ENCODE measurements around the gene ABCC1.

The ABCC1 gene

DNA sequence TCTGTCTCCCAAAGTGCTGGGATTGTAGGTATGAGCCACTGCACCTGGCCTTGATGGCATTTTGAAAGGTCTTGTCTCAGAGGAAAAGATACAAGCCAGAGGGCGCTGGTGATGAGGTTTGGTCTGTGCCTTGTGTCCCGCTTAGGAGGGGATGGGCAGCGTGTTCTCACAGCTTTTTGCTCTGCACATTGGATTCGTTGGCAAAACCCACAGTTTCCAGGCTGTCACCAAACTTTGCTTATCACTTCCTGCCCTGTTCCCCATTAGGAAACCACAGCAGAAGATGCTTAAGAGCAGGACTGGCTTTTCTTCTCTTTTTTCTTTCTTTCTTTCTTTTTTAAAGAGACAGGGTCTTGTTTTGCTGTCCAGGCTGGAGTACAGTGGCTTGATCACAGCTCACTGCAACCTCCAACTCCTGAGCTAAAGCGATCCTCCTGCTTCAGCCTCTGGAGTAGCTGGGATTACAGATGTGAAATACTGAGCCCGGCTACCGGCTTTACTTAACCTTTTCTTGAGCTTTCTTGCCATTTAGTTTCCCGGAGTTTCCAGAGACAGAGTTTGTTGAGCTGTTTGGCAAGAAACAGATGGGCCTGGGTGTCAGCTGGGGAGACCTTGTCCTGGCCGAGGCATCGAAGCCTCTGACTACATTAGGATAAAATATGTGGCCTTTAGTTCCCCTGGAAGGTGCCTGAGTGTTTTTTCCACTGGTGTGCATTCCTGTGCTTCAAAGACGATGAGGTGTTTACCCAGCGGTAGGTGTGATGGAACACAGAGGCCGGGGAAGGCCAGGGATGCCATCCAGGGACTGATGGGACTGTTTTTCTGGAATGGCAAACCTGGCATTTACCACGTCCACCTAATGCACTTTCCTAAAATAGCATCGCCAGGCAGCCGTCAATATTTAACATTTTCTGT is 112.9 kb downstream of the ABCC1 start:
- no peaks in the 10 kb centered on the region for H3K9me3 ChIP-seq (ENCODE audit: control insufficient read depth, insufficient read depth, low read depth, low read length)
- TF ChIP-seq ZNF16 (tag by site-specific recombination; IDR thresholded peaks at IDR 0.05; ENCODE audit: low read depth) (no peak), TCF7L2 (IDR thresholded peaks at IDR 0.05; ENCODE audit: borderline replicate concordance, low read depth, low read length) (no peak), ZNF221 (tag by site-specific recombination; IDR thresholded peaks at IDR 0.05; ENCODE audit: borderline replicate concordance) (no peak), ZNF362 (tag by site-specific recombination; IDR thresholded peaks at IDR 0.05) (no peak), TRIM28 (IDR thresholded peaks at IDR 0.05; ENCODE audit: borderline replicate concordance, low read length) (no peak), ZNF335 (tag by site-specific recombination; conservative IDR thresholded peaks at IDR 0.05) (no peak), KLF7 (tag by site-specific recombination; IDR thresholded peaks at IDR 0.05; ENCODE audit: borderline replicate concordance) (no peak), ZBTB8A (tag by site-specific recombination; IDR thresholded peaks at IDR 0.05) (no peak), GLIS1 (tag by site-specific recombination; IDR thresholded peaks at IDR 0.05) (no peak), ZNF133 (tag by site-specific recombination; IDR thresholded peaks at IDR 0.05) (no peak), ZFP37 (tag by site-specific recombination; IDR thresholded peaks at IDR 0.05) (no peak), ZNF302 (tag by site-specific recombination; IDR thresholded peaks at IDR 0.05; ENCODE audit: low read depth) (no peak)
- TF ChIP-seq, protein P1, sequence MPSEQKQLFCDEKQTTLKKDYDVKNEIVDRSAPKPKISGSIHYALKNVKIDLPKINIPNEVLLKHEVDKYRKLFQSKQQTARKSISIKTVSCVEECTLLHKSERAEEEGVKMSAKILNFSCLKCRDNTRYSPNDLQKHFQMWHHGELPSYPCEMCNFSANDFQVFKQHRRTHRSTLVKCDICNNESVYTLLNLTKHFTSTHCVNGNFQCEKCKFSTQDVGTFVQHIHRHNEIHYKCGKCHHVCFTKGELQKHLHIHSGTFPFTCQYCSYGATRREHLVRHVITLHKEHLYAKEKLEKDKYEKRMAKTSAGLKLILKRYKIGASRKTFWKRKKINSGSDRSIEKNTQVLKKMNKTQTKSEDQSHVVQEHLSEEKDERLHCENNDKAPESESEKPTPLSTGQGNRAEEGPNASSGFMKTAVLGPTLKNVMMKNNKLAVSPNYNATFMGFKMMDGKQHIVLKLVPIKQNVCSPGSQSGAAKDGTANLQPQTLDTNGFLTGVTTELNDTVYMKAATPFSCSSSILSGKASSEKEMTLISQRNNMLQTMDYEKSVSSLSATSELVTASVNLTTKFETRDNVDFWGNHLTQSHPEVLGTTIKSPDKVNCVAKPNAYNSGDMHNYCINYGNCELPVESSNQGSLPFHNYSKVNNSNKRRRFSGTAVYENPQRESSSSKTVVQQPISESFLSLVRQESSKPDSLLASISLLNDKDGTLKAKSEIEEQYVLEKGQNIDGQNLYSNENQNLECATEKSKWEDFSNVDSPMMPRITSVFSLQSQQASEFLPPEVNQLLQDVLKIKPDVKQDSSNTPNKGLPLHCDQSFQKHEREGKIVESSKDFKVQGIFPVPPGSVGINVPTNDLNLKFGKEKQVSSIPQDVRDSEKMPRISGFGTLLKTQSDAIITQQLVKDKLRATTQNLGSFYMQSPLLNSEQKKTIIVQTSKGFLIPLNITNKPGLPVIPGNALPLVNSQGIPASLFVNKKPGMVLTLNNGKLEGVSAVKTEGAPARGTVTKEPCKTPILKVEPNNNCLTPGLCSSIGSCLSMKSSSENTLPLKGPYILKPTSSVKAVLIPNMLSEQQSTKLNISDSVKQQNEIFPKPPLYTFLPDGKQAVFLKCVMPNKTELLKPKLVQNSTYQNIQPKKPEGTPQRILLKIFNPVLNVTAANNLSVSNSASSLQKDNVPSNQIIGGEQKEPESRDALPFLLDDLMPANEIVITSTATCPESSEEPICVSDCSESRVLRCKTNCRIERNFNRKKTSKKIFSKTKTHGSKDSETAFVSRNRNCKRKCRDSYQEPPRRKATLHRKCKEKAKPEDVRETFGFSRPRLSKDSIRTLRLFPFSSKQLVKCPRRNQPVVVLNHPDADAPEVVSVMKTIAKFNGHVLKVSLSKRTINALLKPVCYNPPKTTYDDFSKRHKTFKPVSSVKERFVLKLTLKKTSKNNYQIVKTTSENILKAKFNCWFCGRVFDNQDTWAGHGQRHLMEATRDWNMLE (tag by site-specific recombination; conservative IDR thresholded peaks at IDR 0.05; ENCODE audit: low read depth): no peak
- TF ChIP-seq, protein P2, sequence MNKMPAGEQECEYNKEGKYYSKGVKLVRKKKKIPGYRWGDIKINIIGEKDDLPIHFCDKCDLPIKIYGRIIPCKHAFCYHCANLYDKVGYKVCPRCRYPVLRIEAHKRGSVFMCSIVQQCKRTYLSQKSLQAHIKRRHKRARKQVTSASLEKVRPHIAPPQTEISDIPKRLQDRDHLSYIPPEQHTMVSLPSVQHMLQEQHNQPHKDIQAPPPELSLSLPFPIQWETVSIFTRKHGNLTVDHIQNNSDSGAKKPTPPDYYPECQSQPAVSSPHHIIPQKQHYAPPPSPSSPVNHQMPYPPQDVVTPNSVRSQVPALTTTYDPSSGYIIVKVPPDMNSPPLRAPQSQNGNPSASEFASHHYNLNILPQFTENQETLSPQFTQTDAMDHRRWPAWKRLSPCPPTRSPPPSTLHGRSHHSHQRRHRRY (tag by site-specific recombination; IDR thresholded peaks at IDR 0.05): no peak
- ChIA-PET POLR2A (no interaction called here), CTCF (interaction anchor here (0.7 to 1.3 kb wide), 4 partner anchors 9 to 187 kb away, joined by 3 to 4 read pairs (median 3); no protein-coding TSS in a partner anchor)
- peaks cover 7 to 45% of the 10 kb centered on the region in 2 experiments; a peak in 2 of 3 replicates for H3K36me3 ChIP-seq (ENCODE audit: control insufficient read depth in 2 of 2, insufficient read depth in 1 of 2, low read length in 2 of 2)
- H3K27ac ChIP-seq (ENCODE audit: extremely low read depth, low read depth, low read length): no peak overlapping the region
- H3K4me1 ChIP-seq (ENCODE audit: control insufficient read depth, insufficient read depth, low read length): no peaks in the 10 kb centered on the region
- no peak overlapping the region for H3K4me3 ChIP-seq (ENCODE audit: low read depth, low read length)

GRCh38 chr16:16063683-16064082 is 114.3 kb downstream of the ABCC1 start:
- no peaks in the 10 kb centered on the region for H3K9me3 ChIP-seq (ENCODE audit: control insufficient read depth, insufficient read depth, low read depth, low read length)
- CTCF ChIA-PET: no interaction called here
- no peaks in the 10 kb centered on the region for H3K4me1 ChIP-seq (ENCODE audit: control insufficient read depth, insufficient read depth, low read length)
- POLR2A ChIA-PET: no interaction called here
- H3K27ac ChIP-seq (ENCODE audit: extremely low read depth, low read depth, low read length): no peak overlapping the region
- no peak overlapping the region for H3K4me3 ChIP-seq (ENCODE audit: low read depth, low read length)
- H3K36me3 ChIP-seq (ENCODE audit: control insufficient read depth in 2 of 2, insufficient read depth in 1 of 2, low read length in 2 of 2): peaks cover 9 to 40% of the 10 kb centered on the region in 2 experiments; a peak in 2 of 3 replicates
- no peak for TF ChIP-seq ZNF692 (tag by site-specific recombination; IDR thresholded peaks at IDR 0.05)
- no peak for TF ChIP-seq YY1 (tag by site-specific recombination; IDR thresholded peaks at IDR 0.05)
- TF ChIP-seq CTCF (tag by site-specific recombination; IDR thresholded peaks at IDR 0.05): no peak
- no peak for TF ChIP-seq ZBTB11 (tag by site-specific recombination; conservative IDR thresholded peaks at IDR 0.05; ENCODE audit: low read depth)
- no peak for TF ChIP-seq GLIS1 (tag by site-specific recombination; IDR thresholded peaks at IDR 0.05)
- no peak for TF ChIP-seq ZNF146 (tag by site-specific recombination; IDR thresholded peaks at IDR 0.05)
